ENCODE data around the gene MICA. TPM values are rescaled to one million over a fixed set of nuclear protein-coding genes. Genes with fewer than 3 reads are reported as not detected.

Gene MICA
- total RNA-seq, 4 donors from 2014 or later = 7.8 to 45.3 (median 19.9) TPM

DNA sequence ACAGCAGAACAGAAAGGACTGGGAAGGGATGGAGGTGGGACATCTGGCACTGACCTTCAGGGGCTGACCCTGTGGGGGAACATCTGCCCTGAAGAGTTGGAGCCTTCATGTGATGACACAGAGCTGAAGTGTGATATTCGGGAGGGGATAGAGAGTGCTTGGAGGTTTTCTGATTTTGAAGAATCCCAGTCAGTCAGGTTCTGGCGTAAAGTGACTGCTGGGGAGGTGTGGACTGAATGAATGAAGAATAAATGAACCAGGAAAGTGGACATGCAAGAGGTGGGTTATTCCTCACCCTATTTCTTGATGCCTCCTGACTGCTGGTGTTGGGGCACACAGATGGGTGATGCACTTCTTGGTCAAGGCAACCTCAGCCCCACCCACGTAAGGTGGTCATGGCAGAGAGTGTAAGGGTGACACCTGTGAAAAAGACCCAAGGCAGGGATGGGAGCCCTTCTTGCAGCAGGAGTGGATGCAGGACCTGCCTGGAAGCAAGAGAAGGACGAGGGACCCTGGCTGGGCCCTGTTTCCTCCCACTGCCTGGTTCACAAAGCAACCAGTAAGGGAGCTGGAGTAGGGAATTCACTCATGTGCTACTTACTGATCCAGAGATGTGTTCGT lies 13.1 kb downstream of the MICA start:
- TF ChIP-seq POLR2AphosphoS5 (IDR thresholded peaks at IDR 0.05) = no peak
- no peak for TF ChIP-seq EP300 (IDR thresholded peaks at IDR 0.05; ENCODE audit: low read depth)
- TF ChIP-seq, protein P1, sequence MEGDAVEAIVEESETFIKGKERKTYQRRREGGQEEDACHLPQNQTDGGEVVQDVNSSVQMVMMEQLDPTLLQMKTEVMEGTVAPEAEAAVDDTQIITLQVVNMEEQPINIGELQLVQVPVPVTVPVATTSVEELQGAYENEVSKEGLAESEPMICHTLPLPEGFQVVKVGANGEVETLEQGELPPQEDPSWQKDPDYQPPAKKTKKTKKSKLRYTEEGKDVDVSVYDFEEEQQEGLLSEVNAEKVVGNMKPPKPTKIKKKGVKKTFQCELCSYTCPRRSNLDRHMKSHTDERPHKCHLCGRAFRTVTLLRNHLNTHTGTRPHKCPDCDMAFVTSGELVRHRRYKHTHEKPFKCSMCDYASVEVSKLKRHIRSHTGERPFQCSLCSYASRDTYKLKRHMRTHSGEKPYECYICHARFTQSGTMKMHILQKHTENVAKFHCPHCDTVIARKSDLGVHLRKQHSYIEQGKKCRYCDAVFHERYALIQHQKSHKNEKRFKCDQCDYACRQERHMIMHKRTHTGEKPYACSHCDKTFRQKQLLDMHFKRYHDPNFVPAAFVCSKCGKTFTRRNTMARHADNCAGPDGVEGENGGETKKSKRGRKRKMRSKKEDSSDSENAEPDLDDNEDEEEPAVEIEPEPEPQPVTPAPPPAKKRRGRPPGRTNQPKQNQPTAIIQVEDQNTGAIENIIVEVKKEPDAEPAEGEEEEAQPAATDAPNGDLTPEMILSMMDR (IDR thresholded peaks at IDR 0.05) = no peak
- no peak for TF ChIP-seq POLR2A (IDR thresholded peaks at IDR 0.05)
- intact Hi-C loops (cut with DNase I; ENCODE audit: low total_unique reads) (no loop called here), in situ Hi-C loops (cut with MboI; ENCODE audit: low pct_ligation_motif_present in 1 of 4, low pct_unique_long_range_greater_than_20kb in 1 of 4, low sequenced_read_pairs in 3 of 4) (loop anchor here in 1 of 4 donors (10.0 kb wide), 1 partner anchor 98 kb away; no protein-coding TSS in a partner anchor)
- Histone ChIP-seq H3K4me1 (no peaks in the 10 kb centered on the region), H3K4me3 (no peak overlapping the region), H3K9me3 (no peaks in the 10 kb centered on the region), H3K36me3 (peaks cover 0 to 38% (median 17%) of the 10 kb centered on the region in 4 donors), H3K27me3 (no peaks in the 10 kb centered on the region), H3K27ac (no peak overlapping the region)
- DNase-seq = no peak
- WGBS, 2 donors (ENCODE audit: low coverage in 1 of 2) = 80 to 89% methylated on average over 2 to 5 of the region's 5 CpGs

DNA sequence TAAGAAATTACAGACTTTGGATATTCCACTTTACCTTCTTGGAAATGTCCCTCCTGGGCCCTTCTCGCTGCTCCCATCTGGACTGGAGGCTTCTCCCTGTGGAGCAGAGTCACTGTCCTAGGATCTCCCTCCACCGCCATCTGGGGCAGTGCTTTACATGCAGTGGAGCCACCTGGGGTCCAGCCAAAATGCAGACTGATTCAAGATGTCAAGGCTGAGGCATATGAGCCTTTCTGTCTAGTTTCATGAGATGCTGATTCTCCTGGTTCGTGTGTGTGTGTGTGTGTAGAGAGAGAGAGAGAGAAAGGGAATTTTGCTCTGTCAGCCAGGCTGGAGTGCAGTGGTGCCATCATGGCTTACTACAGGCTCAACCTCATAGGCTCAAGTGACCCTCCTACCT lies 14.9 kb downstream of the MICA start:
- no peak for DNase-seq
- intact Hi-C loops (cut with DNase I; ENCODE audit: low total_unique reads) = no loop called here
- TF ChIP-seq POLR2A (IDR thresholded peaks at IDR 0.05) = no peak
- TF ChIP-seq POLR2AphosphoS5 (IDR thresholded peaks at IDR 0.05) = no peak
- TF ChIP-seq, protein P1 (IDR thresholded peaks at IDR 0.05) = no peak
- no peak for TF ChIP-seq EP300 (IDR thresholded peaks at IDR 0.05; ENCODE audit: low read depth)

DNA sequence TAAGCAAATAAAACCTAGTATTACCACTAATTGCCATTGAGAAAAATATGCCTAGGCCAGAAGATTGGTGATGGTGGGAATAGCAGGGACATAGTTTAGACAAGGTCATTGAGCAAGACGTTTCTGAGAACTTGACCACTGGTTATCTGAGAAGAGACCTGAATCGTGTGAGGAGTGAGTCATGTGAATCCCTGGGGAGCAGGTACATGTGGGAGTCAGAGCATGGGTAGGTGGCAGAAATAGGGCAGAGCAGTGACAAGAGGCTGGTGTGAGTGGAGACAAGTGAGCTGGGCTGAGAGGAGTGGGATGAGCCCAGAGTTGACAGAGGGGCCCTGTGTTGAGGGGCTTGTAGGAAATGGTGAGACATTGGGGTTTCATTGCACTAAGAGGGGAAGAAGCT lies 16.4 kb downstream of the MICA start:
- intact Hi-C loops (cut with DNase I; ENCODE audit: low total_unique reads) (no loop called here), in situ Hi-C loops (cut with MboI; ENCODE audit: low pct_ligation_motif_present in 1 of 4, low pct_unique_long_range_greater_than_20kb in 1 of 4, low sequenced_read_pairs in 3 of 4) (loop anchor here in 1 of 4 donors (10.0 kb wide), 1 partner anchor 95 kb away; no protein-coding TSS in a partner anchor)
- Histone ChIP-seq H3K36me3 (peaks cover 0 to 17% (median 4%) of the 10 kb centered on the region in 4 donors), H3K4me1 (no peaks in the 10 kb centered on the region), H3K27ac (no peak overlapping the region), H3K4me3 (no peak overlapping the region), H3K9me3 (no peaks in the 10 kb centered on the region), H3K27me3 (no peaks in the 10 kb centered on the region)
- no peak for TF ChIP-seq POLR2AphosphoS5 (IDR thresholded peaks at IDR 0.05)
- no peak for TF ChIP-seq POLR2A (IDR thresholded peaks at IDR 0.05)
- TF ChIP-seq, protein P1 (IDR thresholded peaks at IDR 0.05) = no peak
- TF ChIP-seq EP300 (IDR thresholded peaks at IDR 0.05; ENCODE audit: low read depth) = no peak
- no peak for DNase-seq
- 49 to 53% methylated on average over 2 of the region's 2 CpGs for WGBS, 2 donors (ENCODE audit: low coverage in 1 of 2)

More for the DNA sequence above, 14.9 kb downstream of the MICA start:
- Histone ChIP-seq H3K36me3 (peaks cover 0 to 22% (median 8%) of the 10 kb centered on the region in 4 donors), H3K27me3 (no peaks in the 10 kb centered on the region), H3K4me1 (no peaks in the 10 kb centered on the region), H3K4me3 (no peak overlapping the region), H3K9me3 (no peaks in the 10 kb centered on the region), H3K27ac (no peak overlapping the region)
- 91 to 100% methylated on average over 1 to 3 of the region's 3 CpGs for WGBS, 2 donors (ENCODE audit: low coverage in 1 of 2)
- in situ Hi-C loops (cut with MboI; ENCODE audit: low pct_ligation_motif_present in 1 of 4, low pct_unique_long_range_greater_than_20kb in 1 of 4, low sequenced_read_pairs in 3 of 4) = loop anchor here in 1 of 4 donors (10.0 kb wide), 1 partner anchor 97 kb away; no protein-coding TSS in a partner anchor

DNA sequence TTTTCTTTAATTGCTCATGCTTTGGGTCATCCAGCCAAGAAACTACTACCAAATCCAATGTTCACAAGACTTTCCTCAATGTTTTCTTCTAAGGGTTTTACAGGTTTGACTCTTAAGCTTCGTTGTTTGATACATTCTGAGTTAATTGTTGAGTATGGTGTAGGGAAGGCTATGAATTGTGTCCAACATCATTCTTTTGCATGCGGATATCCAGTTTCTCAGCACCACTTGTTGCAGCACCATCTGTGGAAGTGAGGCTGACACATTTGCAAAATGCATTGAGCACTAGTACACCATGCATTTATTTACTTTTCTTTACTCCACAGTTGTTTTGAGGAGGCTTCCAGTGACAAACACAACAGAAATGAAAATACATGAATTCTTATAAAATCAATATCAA lies 17.2 kb downstream of the MICA start:
- Histone ChIP-seq H3K4me3 (no peak overlapping the region), H3K27ac (no peak overlapping the region), H3K4me1 (no peaks in the 10 kb centered on the region), H3K9me3 (no peaks in the 10 kb centered on the region), H3K36me3 (peaks cover 0 to 10% (median 4%) of the 10 kb centered on the region in 4 donors), H3K27me3 (no peaks in the 10 kb centered on the region)
- no peak for TF ChIP-seq POLR2A (IDR thresholded peaks at IDR 0.05)
- TF ChIP-seq POLR2AphosphoS5 (IDR thresholded peaks at IDR 0.05) = no peak
- TF ChIP-seq EP300 (IDR thresholded peaks at IDR 0.05; ENCODE audit: low read depth) = no peak
- TF ChIP-seq, protein P1 (IDR thresholded peaks at IDR 0.05) = no peak
- 80 to 89% methylated on average over 1 to 2 of the region's 2 CpGs for WGBS, 2 donors (ENCODE audit: low coverage in 1 of 2)
- no peak for DNase-seq
- in situ Hi-C loops (cut with MboI; ENCODE audit: low pct_ligation_motif_present in 1 of 4, low pct_unique_long_range_greater_than_20kb in 1 of 4, low sequenced_read_pairs in 3 of 4) (no loop called here), intact Hi-C loops (cut with DNase I; ENCODE audit: low total_unique reads) (no loop called here)
